ENCODE measurements around the gene CAST. TPM values are rescaled to one million over a fixed set of nuclear protein-coding genes. Genes with fewer than 3 reads are reported as not detected.

The CAST gene
- total RNA-seq, 2 experiments from 2014 or later, result 40.5 to 90.1 TPM

- no peak overlapping the region for H3K27ac ChIP-seq (ENCODE audit: low read depth, low read length, poor library complexity, severe bottlenecking)
- intact Hi-C loops (cut with micrococcal nuclease; ENCODE audit: unreplicated experiment), result loop anchor here (10.0 kb wide), 1 partner anchor 239 kb away; no protein-coding TSS in a partner anchor
- no peaks in the 10 kb centered on the region for H3K9me2 ChIP-seq (ENCODE audit: insufficient read depth, low read length)
- H3K4me3 ChIP-seq (ENCODE audit: low read depth, low read length, poor library complexity, severe bottlenecking), result no peak overlapping the region
- no TSS peak for BruUV-seq (replicated peaks)
- H4K20me1 ChIP-seq (ENCODE audit: insufficient read depth, low read length), result no peaks in the 10 kb centered on the region
- H3K9me3 ChIP-seq (ENCODE audit: low read length), result no peaks in the 10 kb centered on the region
- ChIA-PET POLR2A (interaction anchor here (0.6 kb wide), 1 partner anchor 9 kb away, joined by 3 read pairs; no protein-coding TSS in a partner anchor), CTCF (ENCODE audit: unreplicated experiment) (no interaction called here)
- no peaks in the 10 kb centered on the region for H3K4me1 ChIP-seq (ENCODE audit: insufficient read depth, low read length, poor library complexity, severe bottlenecking)
- H2AFZ ChIP-seq (ENCODE audit: low read length), result no peak overlapping the region
- no peak overlapping the region for H3K4me2 ChIP-seq (ENCODE audit: low read length)
- peaks cover 22% of the 10 kb centered on the region; the same call in 1 of the 2 replicates for H3K36me3 ChIP-seq (ENCODE audit: insufficient read depth, low read length)
- no peak for DNase-seq (ENCODE audit: low spot score)
- H3K79me2 ChIP-seq (ENCODE audit: insufficient read depth, low read depth, low read length), result no peaks in the 10 kb centered on the region
- no peak for TF ChIP-seq EZH2phosphoT487 (IDR thresholded peaks at IDR 0.05; ENCODE audit: borderline replicate concordance, low read depth, low read length)
- TF ChIP-seq CTCF (conservative IDR thresholded peaks at IDR 0.05; ENCODE audit: low read length), result no peak
These were observed 93.7 kb downstream of the CAST start for GRCh38 chr5:96755851-96756250.

GRCh38 chr5:96756985-96757384, 94.8 kb downstream of the CAST start:
- no peak overlapping the region for H2AFZ ChIP-seq (ENCODE audit: low read length)
- no peak for TF ChIP-seq CTCF (conservative IDR thresholded peaks at IDR 0.05; ENCODE audit: low read length)
- no peak for TF ChIP-seq EZH2phosphoT487 (IDR thresholded peaks at IDR 0.05; ENCODE audit: borderline replicate concordance, low read depth, low read length)
- no peaks in the 10 kb centered on the region for H3K4me1 ChIP-seq (ENCODE audit: insufficient read depth, low read length, poor library complexity, severe bottlenecking)
- H3K27ac ChIP-seq (ENCODE audit: low read depth, low read length, poor library complexity, severe bottlenecking), result no peak overlapping the region
- BruUV-seq (replicated peaks), result no TSS peak
- no peak for DNase-seq (ENCODE audit: low spot score)
- H3K9me3 ChIP-seq (ENCODE audit: low read length), result no peaks in the 10 kb centered on the region
- no peaks in the 10 kb centered on the region for H4K20me1 ChIP-seq (ENCODE audit: insufficient read depth, low read length)
- no peaks in the 10 kb centered on the region for H3K9me2 ChIP-seq (ENCODE audit: insufficient read depth, low read length)
- no peaks in the 10 kb centered on the region for H3K79me2 ChIP-seq (ENCODE audit: insufficient read depth, low read depth, low read length)
- POLR2A ChIA-PET, result interaction anchor here (0.7 kb wide), 1 partner anchor 201 kb away, joined by 4 read pairs; no protein-coding TSS in a partner anchor
- intact Hi-C loops (cut with micrococcal nuclease; ENCODE audit: unreplicated experiment), result loop anchor here (10.0 kb wide), 1 partner anchor 238 kb away; no protein-coding TSS in a partner anchor
- H3K4me2 ChIP-seq (ENCODE audit: low read length), result no peak overlapping the region
- H3K4me3 ChIP-seq (ENCODE audit: low read depth, low read length, poor library complexity, severe bottlenecking), result no peak overlapping the region
- peaks cover 22% of the 10 kb centered on the region; the same call in 1 of the 2 replicates for H3K36me3 ChIP-seq (ENCODE audit: insufficient read depth, low read length)
- CTCF ChIA-PET (ENCODE audit: unreplicated experiment), result no interaction called here

GRCh38 chr5:96758621-96759020, 96.4 kb downstream of the CAST start:
- H3K27ac ChIP-seq (ENCODE audit: low read depth, low read length, poor library complexity, severe bottlenecking), result no peak overlapping the region
- no peak overlapping the region for H2AFZ ChIP-seq (ENCODE audit: low read length)
- no peak overlapping the region for H3K4me3 ChIP-seq (ENCODE audit: low read depth, low read length, poor library complexity, severe bottlenecking)
- TF ChIP-seq EZH2phosphoT487 (IDR thresholded peaks at IDR 0.05; ENCODE audit: borderline replicate concordance, low read depth, low read length) (no peak), CTCF (conservative IDR thresholded peaks at IDR 0.05; ENCODE audit: low read length) (no peak)
- ChIA-PET CTCF (ENCODE audit: unreplicated experiment) (no interaction called here), POLR2A (no interaction called here)
- H3K4me2 ChIP-seq (ENCODE audit: low read length), result no peak overlapping the region
- DNase-seq (ENCODE audit: low spot score), result no peak
- no peaks in the 10 kb centered on the region for H4K20me1 ChIP-seq (ENCODE audit: insufficient read depth, low read length)
- H3K79me2 ChIP-seq (ENCODE audit: insufficient read depth, low read depth, low read length), result no peaks in the 10 kb centered on the region
- no peaks in the 10 kb centered on the region for H3K4me1 ChIP-seq (ENCODE audit: insufficient read depth, low read length, poor library complexity, severe bottlenecking)
- BruUV-seq (replicated peaks), result no TSS peak
- no peaks in the 10 kb centered on the region for H3K9me3 ChIP-seq (ENCODE audit: low read length)
- intact Hi-C loops (cut with micrococcal nuclease; ENCODE audit: unreplicated experiment), result loop anchor here (10.0 kb wide), 1 partner anchor 236 kb away; no protein-coding TSS in a partner anchor
- peaks cover 37% of the 10 kb centered on the region; the same call in 1 of the 2 replicates for H3K36me3 ChIP-seq (ENCODE audit: insufficient read depth, low read length)
- no peaks in the 10 kb centered on the region for H3K9me2 ChIP-seq (ENCODE audit: insufficient read depth, low read length)

Measured in OCI-LY7 (cell line).